Stimulated activated CD4-positive, alpha-beta T cell treated with anti-CD3 and anti-CD28 coated beads, Interleukin-12 subunit alpha, Interleukin-12 subunit beta, amount 100 ng/mL, for 48 hours (primary cell): ENCODE measurements around the gene HDAC4.
A peak's percentile ranks its signal among the peaks of the same experiment; 100 is the strongest.

ENCODE experiments used
- DNase-seq, 3 donors: peaks; one replicate each; pipeline ENCODE4 v3.0.0-alpha.2; 2020; ENCODE audit warnings: low read depth in 2 of 3, low spot score in 1 of 3

HDAC4 gene

DNA sequence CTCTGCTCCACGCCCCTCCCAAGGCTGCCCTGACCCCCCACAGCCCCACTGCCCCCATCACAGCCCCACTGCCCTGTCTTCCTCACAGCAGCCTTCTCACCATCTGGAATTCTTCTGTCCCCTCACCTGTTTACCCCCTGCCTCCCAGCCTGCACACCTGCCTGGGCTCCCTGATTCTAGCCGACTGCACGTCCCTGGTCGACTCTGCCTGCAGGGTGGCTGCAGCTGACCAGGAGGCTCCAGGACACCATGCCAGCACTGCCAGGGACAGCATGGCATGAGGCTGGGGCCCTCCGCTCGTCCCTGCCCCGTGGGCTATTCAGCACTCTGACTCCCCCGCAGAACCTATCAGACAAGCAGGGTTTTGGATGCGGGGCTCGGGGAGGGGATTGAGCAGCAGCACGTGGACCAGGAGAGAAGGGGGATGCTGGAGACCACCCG is 254.1 kb downstream of the HDAC4 start:
- DNase-seq, result no peak

DNA sequence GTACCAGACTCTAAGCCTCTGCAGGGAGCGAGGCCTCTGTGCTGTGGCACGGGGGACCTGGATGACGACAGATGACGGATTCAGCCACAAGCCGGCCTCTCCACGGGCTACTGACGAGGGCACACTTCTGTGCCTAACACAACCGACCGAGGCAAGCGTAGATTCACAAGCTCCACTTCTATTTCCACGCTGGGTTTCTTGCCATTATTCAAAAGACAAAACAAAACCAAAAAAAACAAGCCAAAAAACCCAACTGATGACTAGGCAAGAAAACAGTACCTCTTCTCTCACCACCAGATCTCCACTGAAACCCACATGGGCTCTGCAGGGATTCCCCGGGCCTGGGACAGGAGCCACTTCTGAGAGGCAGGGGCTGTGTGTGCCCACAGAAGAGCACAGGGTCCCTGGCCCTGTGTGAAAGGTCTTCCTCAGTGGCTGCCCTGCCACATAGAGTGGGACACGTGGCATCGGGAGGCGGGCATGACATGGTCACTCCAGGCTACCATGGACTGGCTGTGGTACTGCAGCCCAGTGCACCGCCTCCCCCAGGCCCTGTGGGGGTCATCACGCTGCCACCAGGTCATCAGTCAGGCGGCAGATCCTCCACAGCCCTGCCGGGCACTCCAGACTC is 254.7 kb downstream of the HDAC4 start:
- DNase-seq, result no peak

DNA sequence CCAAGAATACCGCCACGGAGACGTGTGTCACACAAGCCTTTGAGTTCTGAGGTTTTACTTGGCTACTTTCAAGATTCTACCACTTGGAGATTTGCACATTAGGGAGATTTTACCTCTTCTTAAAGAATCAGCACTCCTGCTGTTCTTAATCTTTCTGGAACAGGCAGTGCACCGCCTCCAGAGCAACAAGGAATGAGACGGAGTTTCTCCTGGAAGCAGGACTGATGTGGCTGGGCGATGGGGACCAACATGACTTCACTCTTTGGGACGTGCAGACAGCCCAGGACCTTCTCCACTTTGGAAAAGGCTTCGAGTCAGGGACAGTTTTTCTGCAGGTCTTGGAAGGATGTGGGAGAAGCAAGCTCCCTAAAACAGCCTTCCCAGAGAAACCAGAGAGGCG is 255.2 kb downstream of the HDAC4 start:
- DNase-seq, result no peak

DNA sequence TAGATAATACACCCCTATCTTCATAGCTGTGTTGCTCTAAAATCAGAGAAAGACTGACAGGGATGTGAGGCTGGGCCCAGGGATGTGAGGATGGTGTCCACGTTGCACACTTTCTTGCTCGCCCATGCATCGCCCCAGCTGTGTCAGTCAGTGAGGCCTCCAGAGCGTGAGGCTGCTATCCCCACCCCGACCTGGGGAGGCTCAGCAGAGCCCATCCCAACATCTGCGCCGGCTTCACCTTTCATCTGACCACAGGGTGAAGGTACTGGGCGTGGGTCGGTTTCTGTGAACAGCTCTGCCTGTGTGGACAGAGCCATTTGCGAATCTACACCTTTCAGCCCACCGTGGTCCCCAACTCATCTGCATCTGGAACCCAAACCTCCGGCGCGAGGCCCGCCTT is 255.7 kb downstream of the HDAC4 start:
- DNase-seq, result no peak

DNA sequence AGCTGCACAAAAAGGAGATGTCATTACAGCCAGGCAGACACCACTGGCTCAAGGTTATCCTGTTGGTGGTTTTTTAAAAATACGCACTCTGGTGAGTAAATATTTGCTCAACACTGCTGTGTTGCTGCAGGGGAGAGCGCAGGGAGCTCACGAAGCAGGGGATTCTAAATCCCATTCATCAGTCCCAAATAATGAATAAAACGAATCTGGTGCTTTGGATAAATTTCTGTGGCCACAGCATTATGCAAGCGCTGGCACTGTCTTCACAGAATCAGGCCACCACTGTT is 256.2 kb downstream of the HDAC4 start:
- DNase-seq, result no peak

DNA sequence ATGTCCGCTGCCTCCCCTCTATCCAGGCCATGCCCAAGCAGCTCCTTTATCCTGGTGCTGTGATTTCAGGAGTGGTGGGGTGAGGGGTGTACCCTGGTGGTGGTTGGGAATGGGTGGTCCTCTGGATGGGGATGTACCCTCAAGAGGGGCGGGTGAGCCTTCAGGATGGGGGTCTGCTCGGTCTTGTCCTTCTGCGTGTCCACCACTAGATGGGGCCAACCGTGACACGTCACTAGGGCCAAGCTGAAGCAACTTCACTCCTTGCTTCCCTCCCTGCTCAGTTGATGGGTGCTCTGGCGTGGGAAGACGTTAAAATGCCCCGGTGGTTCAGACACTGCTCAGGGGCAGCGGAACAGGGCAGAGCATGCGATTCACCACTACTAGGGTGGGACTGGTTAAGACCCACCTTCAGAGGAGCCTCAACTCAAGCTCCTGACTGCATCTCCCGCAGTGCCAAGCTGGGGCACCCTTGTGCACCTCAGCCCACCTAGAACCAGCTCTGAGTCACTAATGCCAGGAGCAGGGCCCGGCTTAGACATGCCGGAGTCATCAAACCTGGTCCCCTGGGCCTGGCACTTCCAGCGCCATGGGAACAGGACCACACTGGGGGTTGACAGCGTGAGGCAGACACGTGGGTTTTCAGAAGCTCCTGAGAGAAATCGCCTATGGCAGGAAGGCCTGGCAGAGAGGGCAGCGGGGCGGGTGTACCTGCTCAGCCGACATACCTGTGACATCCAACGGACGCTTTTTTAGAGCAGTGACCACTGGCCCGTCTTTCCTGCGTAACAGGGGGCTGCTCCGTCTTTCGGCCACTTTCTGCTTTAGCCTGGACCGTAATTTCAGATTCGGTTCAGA is 256.7 kb downstream of the HDAC4 start:
- peak in 1 of 3 donors; percentile 15 for DNase-seq

DNA sequence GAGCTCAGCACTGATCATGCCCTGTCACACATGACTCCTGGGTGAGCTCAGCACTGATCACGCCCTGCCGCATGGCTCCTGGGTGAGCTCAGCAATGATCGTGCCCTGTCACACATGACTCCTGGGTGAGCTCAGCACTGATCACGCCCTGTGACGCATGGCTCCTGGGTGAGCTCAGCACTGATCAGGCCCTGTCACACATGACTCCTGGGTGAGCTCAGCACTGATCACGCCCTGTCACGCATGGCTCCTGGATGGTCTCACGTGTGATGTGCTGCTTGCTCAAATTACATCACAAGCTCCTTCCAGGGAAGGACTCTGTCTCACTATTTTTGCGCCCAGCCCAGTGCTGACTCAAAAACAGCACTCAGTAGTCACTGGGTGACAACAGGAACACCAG is 258.0 kb downstream of the HDAC4 start:
- no peak for DNase-seq

DNA sequence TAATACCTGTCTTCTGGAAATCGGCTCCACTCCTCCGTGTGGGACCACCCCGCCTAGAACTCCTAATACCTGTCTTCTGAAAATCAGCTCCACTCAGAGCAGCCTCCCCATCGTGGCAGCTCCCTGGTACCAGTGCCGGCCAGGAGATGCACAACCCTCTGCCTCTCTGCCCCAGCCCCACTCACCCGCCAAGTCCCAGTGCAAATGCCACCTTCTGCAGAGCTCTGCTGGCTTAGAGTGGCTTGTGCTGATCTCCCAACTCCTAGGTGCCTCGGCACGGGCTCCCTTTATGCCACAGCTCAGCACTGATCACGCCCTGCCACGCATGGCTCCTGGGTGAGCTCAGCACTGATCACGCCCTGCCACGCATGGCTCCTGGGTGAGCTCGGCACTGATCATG is 258.5 kb downstream of the HDAC4 start:
- DNase-seq, result no peak

DNA sequence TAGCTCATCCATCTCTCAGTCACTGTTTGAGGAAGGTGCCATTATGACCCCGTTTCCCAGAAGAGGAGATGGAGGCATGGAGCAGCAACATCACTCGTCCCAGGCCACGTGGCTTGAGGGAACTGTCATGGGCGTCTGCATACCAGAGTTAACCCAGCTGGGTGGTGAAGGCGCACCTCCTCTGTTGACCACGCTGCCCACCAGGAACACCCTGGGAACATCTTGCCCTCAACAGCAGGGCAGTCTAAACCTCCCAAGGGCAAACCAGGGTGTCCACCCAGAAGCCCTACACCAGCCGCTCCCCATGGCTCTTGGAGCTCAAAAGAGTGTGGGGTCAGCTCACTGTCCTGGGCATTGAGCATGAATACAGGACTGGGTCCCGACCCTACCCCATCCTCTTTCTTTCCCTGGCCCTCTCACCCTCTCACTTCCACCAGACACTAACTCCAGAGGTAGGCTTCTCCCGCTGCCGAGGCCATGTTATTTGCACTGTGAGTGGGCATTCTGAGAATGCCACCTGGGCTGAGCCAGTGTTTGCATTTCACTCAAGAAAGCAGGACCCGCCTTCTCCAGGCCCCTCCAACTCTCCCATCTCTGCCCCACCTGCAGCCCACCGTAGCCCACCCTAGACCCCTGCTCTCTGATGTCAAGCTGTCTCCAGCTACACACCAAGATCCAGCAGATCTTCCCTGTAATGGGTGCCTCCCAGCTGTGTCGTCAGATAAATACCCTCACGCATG is 259.6 kb downstream of the HDAC4 start:
- no peak for DNase-seq

DNA sequence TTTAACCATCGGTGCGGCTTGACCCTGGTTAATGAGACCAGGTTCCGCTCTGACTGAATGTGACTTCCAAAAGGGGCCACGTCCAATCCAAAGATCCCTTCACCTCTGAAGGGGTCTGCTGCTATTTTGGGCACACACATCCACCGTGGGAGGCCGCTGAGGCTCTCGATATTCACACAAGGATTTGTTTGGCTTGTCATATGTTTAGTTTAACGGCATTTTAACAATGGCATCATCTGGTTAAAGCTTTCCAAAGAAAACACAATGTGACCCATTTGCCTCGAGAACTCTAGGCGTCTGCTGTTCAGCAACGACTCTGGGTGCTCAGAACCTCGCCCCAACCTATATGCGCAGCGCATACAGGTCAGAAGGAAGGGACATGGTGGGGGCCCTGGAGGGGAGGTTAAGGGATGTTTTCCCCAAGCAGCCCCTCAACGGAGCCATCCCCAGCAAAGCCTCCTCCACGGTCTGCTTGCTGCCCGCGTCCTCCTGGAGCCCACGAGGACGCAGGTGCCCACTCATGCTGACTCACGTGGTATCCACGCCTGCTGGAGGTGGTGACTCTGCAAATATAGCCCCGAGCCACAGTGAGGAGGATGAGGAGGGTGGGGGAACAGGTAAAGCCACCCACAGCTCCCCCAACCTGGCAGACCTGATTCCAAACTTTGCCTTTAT is 260.3 kb downstream of the HDAC4 start:
- DNase-seq, result no peak

DNA sequence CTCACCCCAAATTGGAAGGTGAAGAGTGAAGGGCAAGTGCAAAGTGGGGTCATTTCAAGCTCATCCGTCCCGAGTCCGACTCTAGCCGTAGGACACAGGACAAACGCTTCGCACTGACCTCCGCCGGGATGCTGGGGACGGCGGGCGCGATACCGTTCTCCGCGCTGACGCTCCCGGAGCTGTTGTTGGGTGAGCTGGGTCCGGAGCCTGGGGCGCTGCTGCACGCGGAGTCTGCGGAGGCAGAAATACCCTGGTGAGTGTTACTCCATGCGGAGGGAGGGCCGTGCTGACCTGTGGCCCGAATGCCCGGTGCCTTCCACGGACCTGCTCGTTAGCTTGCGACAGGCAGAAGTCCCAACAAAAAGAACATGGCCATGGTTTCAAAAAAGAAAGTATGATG is 261.3 kb downstream of the HDAC4 start:
- DNase-seq, result no peak

DNA sequence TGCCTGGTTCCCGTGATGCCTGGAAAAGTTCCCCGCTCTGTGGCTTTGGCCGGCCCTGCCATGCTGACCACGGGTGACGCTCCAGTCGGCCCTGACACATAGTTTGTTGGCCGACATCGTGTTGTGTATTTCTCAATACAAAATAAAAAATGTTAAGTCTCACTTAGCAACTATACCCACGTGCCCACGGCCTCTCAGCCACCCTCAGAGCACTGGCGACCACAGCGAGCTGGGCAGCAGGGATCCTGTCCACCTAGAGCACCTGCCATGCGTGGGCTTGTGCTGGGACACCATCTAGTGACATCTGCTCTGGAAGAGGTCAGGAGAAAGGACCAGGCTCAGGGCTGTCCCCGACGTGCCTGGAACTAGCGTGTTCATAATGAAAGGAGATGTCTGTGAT is 261.7 kb downstream of the HDAC4 start:
- DNase-seq, result no peak

DNA sequence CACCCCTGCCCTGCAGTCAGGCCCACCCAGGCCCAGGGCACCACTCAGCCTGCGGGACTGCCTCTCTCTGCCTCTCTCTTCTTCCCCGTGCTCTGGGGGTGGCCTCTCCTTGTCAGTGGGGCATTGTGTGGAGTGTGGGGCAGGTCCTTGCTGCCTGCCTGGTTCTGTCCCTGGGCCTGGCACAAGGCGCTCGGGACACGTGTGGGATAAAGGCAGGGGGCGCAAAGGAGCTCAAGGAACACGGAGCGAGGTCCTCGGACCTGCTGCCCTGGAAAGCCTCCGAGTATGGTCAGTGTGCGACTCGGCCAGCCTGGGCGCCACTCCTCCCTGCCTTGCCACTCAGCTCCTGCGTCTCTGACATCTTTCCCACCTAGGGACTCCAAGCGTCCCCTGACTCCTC is 262.2 kb downstream of the HDAC4 start:
- no peak for DNase-seq

DNA sequence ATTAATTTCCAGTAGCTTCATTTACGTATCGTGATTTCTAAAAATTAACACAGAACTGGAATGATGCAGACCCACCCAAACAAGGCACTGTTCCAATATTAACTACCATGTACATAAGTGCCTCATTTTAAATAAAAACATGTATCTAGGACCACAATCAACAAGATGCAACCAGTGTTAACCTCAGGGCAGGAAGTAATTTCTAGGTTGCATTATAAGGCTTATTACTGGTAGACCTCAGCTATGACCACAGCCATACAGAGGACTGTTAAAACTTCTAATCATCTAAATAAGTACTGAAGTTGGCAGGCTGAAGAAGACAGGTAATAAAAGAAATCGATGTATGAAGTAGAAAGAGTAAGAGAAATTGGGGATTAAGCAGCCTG is 262.9 kb downstream of the HDAC4 start:
- DNase-seq, result no peak

DNA sequence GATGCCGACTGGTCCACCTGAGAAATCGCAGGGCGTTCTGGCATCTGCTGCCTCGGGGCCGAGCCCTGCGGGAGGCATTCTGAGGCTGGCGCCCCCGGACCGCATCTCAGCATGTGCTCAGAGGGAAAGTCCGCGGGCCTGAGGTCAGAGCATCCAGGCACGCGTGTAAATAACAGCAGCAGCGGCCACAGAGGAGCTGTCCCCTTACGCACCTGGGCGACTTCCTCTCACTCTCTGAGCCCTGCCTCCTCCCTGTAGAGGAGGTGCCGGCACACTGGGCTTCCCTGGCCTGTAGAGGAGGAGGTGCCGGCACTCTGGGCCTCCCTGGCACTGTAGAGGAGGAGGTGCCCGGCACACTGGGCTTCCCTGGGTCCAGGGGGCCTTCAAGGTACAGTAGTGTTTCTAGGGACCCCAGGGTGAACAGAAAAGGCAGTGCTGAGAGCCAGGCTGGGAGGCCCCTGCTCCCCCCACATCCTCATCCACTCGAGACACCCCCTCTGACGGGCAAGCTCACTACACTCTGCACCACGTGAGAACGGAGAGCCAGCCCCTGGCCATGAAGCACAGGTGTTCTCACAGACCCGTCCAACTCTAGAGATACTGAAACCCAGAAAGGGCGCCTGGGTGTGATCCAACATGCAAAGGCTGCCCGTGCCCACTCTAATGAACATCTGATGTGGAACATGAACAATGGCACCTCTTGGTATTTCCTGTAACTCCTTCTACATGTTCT is 263.5 kb downstream of the HDAC4 start:
- DNase-seq, result no peak

DNA sequence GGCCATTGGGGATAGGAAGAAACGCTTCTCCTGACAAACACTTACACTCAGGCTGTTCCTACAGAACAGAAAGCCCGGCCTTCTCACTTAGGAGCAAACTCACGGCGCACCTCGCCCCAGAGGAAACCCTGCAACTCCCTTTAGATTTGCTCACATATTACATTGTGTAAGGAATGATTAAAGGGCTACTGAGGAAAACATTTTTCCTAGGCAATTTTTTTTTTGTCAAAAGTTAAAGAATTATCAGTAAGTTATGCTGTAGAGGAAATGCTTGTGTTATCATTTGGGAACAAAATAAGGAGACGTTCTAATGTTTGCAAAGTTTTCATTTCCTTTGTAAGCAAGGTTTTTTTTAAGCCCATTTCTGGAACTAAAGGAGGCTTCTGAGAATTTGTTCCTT is 264.1 kb downstream of the HDAC4 start:
- DNase-seq, result no peak

DNA sequence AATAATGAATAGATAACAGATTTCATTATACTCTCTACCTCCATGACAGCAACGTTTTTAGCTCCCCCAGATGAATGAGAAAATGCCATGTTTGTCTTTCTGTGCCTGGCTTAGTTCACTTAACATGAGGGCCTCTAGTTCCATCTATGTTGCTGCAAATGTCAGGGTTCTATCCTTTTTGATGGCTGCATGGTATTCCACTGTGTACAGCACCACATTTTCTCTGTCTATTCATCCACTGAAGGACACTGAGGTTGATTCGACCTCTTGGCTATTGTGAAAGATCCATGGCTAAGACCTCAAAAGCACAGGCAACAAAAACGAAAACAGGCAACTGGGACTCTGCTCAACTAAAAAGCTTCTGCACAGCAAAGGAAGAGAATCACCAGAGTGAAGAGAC is 264.6 kb downstream of the HDAC4 start:
- DNase-seq, result no peak

DNA sequence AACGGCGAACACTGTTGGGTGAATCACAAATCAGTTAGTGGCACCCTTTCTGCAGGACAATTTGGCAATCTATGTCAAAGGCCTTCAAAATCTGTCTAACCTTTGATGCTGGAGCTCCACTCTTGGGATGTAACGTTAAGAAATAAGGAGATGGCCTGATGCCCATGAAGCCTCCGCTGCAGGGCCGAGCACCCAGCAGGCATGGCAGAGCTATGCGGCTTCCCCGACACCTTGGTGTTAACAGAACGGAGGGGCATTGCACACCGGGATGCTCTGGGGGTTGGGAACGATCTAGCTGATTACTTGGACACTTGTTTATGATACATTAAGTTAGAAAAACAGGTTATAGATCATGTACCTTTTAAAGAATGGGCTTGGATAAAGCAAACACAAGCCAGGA is 265.3 kb downstream of the HDAC4 start:
- DNase-seq, result no peak

DNA sequence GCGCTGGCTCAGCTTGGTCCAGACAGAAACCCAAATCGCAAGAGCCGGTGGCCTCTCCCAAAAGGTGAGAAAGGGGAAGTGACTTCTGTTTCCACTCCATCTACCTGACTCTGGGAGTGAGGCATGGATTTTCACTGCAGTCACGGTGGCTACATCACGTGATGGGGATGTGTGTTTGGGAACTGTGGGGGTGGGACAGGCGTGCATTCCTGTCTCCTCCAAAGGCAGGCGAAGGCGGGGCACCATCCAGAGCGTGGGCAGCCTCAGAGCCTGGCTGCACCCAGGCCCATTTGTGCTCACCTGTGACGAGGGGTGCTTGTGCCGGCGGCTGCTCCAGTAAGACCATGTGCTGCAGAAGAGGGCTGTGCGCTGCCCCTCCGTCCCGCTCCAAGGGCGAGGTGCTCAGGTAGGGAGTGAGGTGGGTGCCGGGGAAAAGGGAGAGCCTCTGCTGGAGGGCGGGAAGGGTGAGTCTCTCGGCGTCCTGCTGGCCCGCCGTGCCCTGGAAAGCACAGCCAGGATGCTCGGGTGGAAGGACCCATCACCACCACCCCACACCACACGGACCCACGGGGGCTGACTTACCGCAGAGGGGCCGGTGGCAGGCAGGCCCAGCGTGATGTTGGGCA is 266.8 kb downstream of the HDAC4 start:
- DNase-seq, result no peak

DNA sequence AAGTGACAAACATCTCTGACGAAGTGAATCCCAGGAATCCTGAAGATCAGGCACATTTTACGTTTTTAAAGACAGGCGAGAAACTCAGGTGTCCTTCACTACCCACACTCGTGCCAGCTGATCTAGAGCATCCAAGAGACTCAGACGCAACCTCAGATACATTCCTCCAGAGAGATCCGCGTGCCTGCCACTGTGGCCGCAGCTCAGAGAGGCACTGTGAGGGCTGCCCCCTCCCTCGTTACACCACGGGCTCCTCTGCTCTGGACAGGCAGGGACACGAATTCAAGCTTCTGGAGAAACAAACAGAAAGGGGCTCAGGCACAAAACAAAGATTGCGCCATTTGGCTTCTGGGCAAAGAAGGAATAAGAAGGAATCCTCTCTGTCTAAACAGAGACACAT is 268.0 kb downstream of the HDAC4 start:
- no peak for DNase-seq
